Measurements from ENCODE around the gene DLG4. TPM values are rescaled to one million over a fixed set of nuclear protein-coding genes. Genes with fewer than 3 reads are reported as not detected.
A peak's percentile ranks its signal among the peaks of the same experiment; 100 is the strongest.

Gene DLG4
- 10 to 100 TPM in 1 of 3 donors, 1 to 10 TPM in 2; 4.1 to 34.5 (median 6.6) TPM for total RNA-seq
- long read RNA-seq, donor 1, partial matches to known transcripts: 2 of 8 reads
- long read RNA-seq, donor 1, other reads (novel, unspliced or antisense): 4 of 8 reads
- long read RNA-seq, donor 2: 0 reads

- peak; percentile 82 for ATAC-seq
- Histone ChIP-seq H3K9me3 (no peaks in the 10 kb centered on the region), H3K4me3 (peak within 1 kb of the TSS; percentile 94), H3K36me3 (ENCODE audit: low read depth) (peaks cover 8% of the 10 kb centered on the region), H3K4me1 (ENCODE audit: low read depth) (peaks cover 39% of the 10 kb centered on the region)
- DNase-seq: peak; percentile 89 to 93 (median 90)
- TF ChIP-seq CTCF (IDR thresholded peaks at IDR 0.05): no peak
- intact Hi-C loops (cut with DNase I, micrococcal nuclease): no loop called here
Measured at GRCh38 chr17:7219812-7220592, at the start of gene DLG4, which contains the start of gene ACADVL. Gene DLG4, minus strand, starts transcription at chr17:7219836. Gene ACADVL, plus strand, starts transcription at chr17:7219938. Its CDS starts 47 bp downstream, at chr17:7219985.

- no peak for TF ChIP-seq CTCF (IDR thresholded peaks at IDR 0.05)
- DNase-seq: no peak
- intact Hi-C loops (cut with DNase I, micrococcal nuclease): no loop called here
- no peak for ATAC-seq
- H3K4me3 ChIP-seq: no peak overlapping the region
- H3K4me1 ChIP-seq (ENCODE audit: low read depth): peaks cover 18% of the 10 kb centered on the region
- H3K36me3 ChIP-seq (ENCODE audit: low read depth): no peaks in the 10 kb centered on the region
- H3K9me3 ChIP-seq: no peaks in the 10 kb centered on the region
Measured at GRCh38 chr17:7266784-7267183, 47.1 kb upstream of the DLG4 start.

GRCh38 chr17:7263801-7264078, 44.1 kb upstream of the DLG4 start:
- Histone ChIP-seq H3K4me1 (ENCODE audit: low read depth) (peaks cover 19% of the 10 kb centered on the region), H3K4me3 (no peak overlapping the region), H3K36me3 (ENCODE audit: low read depth) (no peaks in the 10 kb centered on the region), H3K9me3 (no peaks in the 10 kb centered on the region)
- intact Hi-C loops (cut with DNase I, micrococcal nuclease): no loop called here
- peak; percentile 14 for ATAC-seq
- DNase-seq: peak in 2 of 3 donors; percentile 71 to 81
- TF ChIP-seq CTCF (IDR thresholded peaks at IDR 0.05): no peak

GRCh38 chr17:7262935-7263800, 43.5 kb upstream of the DLG4 start:
- Histone ChIP-seq H3K4me3 (peak overlapping the region; percentile 67), H3K4me1 (ENCODE audit: low read depth) (peaks cover 24% of the 10 kb centered on the region), H3K36me3 (ENCODE audit: low read depth) (no peaks in the 10 kb centered on the region), H3K9me3 (no peaks in the 10 kb centered on the region)
- peak; percentile 91 to 98 (median 93) for DNase-seq
- intact Hi-C loops (cut with DNase I, micrococcal nuclease): no loop called here
- no peak for TF ChIP-seq CTCF (IDR thresholded peaks at IDR 0.05)
- peak; percentile 67 for ATAC-seq

GRCh38 chr17:7262192-7262934, 42.7 kb upstream of the DLG4 start, which contains the start of gene CLDN7:
Gene CLDN7, minus strand, starts transcription at chr17:7262478. Its CDS starts 435 bp downstream, at chr17:7262043.
- Histone ChIP-seq H3K36me3 (ENCODE audit: low read depth) (no peaks in the 10 kb centered on the region), H3K4me1 (ENCODE audit: low read depth) (peaks cover 32% of the 10 kb centered on the region), H3K4me3 (peak within 1 kb of the TSS; percentile 67), H3K9me3 (no peaks in the 10 kb centered on the region)
- DNase-seq (peak; percentile 94 to 96 (median 96)), ATAC-seq (peak; percentile 69)
- intact Hi-C loops (cut with DNase I, micrococcal nuclease): no loop called here
- TF ChIP-seq CTCF (IDR thresholded peaks at IDR 0.05): peak; percentile 23

Data from mucosa of descending colon (tissue), 3 donors.